Keratinocyte (primary cell): ENCODE measurements around the gene SLC17A9. TPM values are rescaled to one million over a fixed set of nuclear protein-coding genes. Genes with fewer than 3 reads are reported as not detected.

ENCODE experiments used
- DNase-seq: peaks from one replicate; pipeline ENCODE4 v3.0.0-alpha.2; 2011; ENCODE audit warnings: low read depth, missing footprints, low spot score
- FAIRE-seq: peaks from 2 replicates; lab custom pipeline; 2011; peaks lifted over from hg19 to GRCh38; lab: Jason Lieb, UNC
- H2AFZ ChIP-seq: 2 replicates; pipeline ENCODE4 v1.6.0; 2012; ENCODE audit warnings: low read length, control low read depth, inconsistent platforms; ENCODE audit not compliant: control insufficient read depth
- H3K27ac ChIP-seq: 2 replicates; pipeline ENCODE4 v1.5.1; 2011; ENCODE audit warnings: low read length; ENCODE audit not compliant: control insufficient read depth, insufficient read depth
- H3K27me3 ChIP-seq: 3 replicates; pipeline ENCODE4 v1.6.0; 2011; ENCODE audit warnings: low read length; ENCODE audit not compliant: control insufficient read depth, insufficient read depth; ENCODE audit errors: extremely low read depth
- H3K36me3 ChIP-seq, 2 experiments: 2 replicates in 1 of 2; 3 replicates in 1 of 2; pipeline ENCODE4 v1.5.1; 2011; ENCODE audit warnings: low read length in 2 of 2, mild to moderate bottlenecking in 1 of 2; ENCODE audit not compliant: control insufficient read depth in 2 of 2, insufficient read depth in 2 of 2; ENCODE audit errors: extremely low read depth in 1 of 2
- H3K4me1 ChIP-seq: 3 replicates; pipeline ENCODE4 v1.5.1; 2011; ENCODE audit warnings: low read length; ENCODE audit not compliant: control insufficient read depth, insufficient read depth; ENCODE audit errors: extremely low read depth
- H3K4me2 ChIP-seq: 3 replicates; pipeline ENCODE4 v1.6.0; 2011; ENCODE audit warnings: low read depth, low read length; ENCODE audit not compliant: control insufficient read depth, insufficient read depth; ENCODE audit errors: extremely low read depth
- H3K4me3 ChIP-seq, 3 experiments: fragments of 200-600 bp in 1 of 3; sonication (generic) in 1 of 3; 2 replicates in 2 of 3; 3 replicates in 1 of 3; pipeline ENCODE4 v1.5.1; 2011 to 2016; ENCODE audit warnings: low read length in 3 of 3, mild to moderate bottlenecking in 3 of 3, control low read depth in 2 of 3, inconsistent platforms in 1 of 3, low read depth in 1 of 3, mixed read lengths in 1 of 3, mixed run types in 1 of 3, moderate library complexity in 1 of 3; ENCODE audit not compliant: control insufficient read depth in 2 of 3, insufficient read depth in 2 of 3; ENCODE audit errors: extremely low read depth in 1 of 3
- H3K79me2 ChIP-seq: 2 replicates; pipeline ENCODE4 v1.6.0; 2012; ENCODE audit warnings: low read length; ENCODE audit not compliant: control insufficient read depth, insufficient read depth
- H3K9ac ChIP-seq: 3 replicates; pipeline ENCODE4 v1.6.0; 2011; ENCODE audit warnings: low read length; ENCODE audit not compliant: control insufficient read depth, insufficient read depth; ENCODE audit errors: extremely low read depth
- H3K9me1 ChIP-seq: 3 replicates; pipeline ENCODE4 v1.6.0; 2011; ENCODE audit warnings: low read length; ENCODE audit not compliant: control insufficient read depth, insufficient read depth; ENCODE audit errors: extremely low read depth
- H3K9me3 ChIP-seq: 2 replicates; pipeline ENCODE4 v1.5.1; 2012; ENCODE audit warnings: low read depth, low read length; ENCODE audit not compliant: control insufficient read depth
- H4K20me1 ChIP-seq: 3 replicates; pipeline ENCODE4 v1.6.0; 2011; ENCODE audit warnings: low read length; ENCODE audit not compliant: control insufficient read depth, insufficient read depth; ENCODE audit errors: extremely low read depth
- EZH2 ChIP-seq: IDR thresholded peaks from one replicate; pipeline ENCODE4 v1.6.1; 2012; ENCODE audit warnings: inconsistent platforms, mild to moderate bottlenecking, low read length, moderate library complexity
- dilution Hi-C: fragments of 300-500 bp; cut with MboI; formaldehyde crosslinking; loops from one replicate; pipeline ENCODE4 v1.7.0; 2020; ENCODE audit warnings: low sequenced_read_pairs; ENCODE audit not compliant: extremely low pct_ligation_motif_present
- polyA plus RNA-seq, 5 experiments: library from polyadenylated mRNA; depleted of rRNA in 3 of 5; stranded (reverse) in 3 of 5; stranded (forward) in 1 of 5; unstranded in 1 of 5; fragments of >200 nt; gene quantifications; 1 replicate in 1 of 5; 2 replicates in 3 of 5; 3 replicates in 1 of 5; pipeline versions ENCODE4 v1.2.1 to v1.2.3, GENCODE V29; 2011 to 2012; ENCODE audit warnings: missing spikeins in 2 of 5, low read depth in 1 of 5, low replicate concordance in 1 of 5
- TF ChIP-seq, protein P1 (sequence below), 3 experiments: IDR thresholded peaks in 1 of 3; conservative IDR thresholded peaks in 1 of 3; optimal IDR thresholded peaks in 1 of 3; 2 replicates in 2 of 3; 3 replicates in 1 of 3; pipeline versions ENCODE3 to v1.5.1; 2011; ENCODE audit warnings: low read length in 3 of 3, mild to moderate bottlenecking in 3 of 3, moderate library complexity in 2 of 3, control low read depth in 1 of 3, inconsistent platforms in 1 of 3; ENCODE audit not compliant: insufficient read depth in 2 of 3; ENCODE audit errors: extremely low read depth in 1 of 3

Gene SLC17A9
- polyA plus RNA-seq, 1 donor (not counting 4 experiments of a cell fraction or from before 2014, with no cell fraction given), result not detected

DNA sequence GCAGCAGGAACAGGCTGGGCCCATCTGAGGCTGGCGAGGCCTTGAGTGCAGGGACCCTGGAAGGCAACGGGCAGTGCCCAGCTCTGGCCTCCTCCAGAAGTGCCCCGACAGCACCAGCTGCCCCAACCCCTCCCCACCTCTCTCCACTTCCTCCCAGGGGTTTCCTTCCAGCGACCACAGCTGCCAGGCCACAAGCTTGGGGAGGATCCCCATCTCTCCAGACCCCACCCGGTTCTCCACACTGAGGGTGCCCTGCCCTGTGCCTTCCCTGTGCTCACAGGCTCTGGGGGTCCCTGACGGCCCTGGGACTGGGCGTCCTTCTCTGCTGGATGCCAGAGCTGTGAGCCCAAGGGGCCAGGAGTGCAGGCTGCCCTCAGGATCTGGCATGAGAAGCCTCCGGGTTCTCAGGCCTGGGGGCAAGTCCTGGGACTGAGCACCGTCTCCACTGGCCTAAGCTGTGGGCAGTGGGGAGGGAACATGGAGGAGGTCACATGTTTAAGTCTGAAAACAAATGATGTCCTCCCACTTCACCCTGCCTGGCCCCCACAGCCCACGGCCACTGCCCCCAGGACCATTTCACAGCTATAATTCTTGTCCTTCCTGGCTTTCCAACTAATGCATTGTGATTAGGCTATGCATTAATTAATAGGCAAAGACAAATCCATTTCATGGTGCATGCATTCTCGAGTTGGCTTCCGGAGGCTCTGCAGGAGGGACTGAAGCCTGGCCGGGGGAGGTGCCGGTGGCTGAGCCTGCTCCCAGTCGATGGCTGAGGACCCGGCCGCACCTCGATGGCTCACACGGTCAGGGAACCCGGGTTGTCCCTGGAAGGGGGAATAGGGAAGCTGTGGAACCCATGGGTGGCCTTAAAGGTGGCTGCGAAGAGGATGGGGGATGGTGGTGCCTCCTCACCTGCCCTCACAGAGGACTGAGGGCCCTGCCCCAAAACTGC lies 29.9 kb downstream of the SLC17A9 start:
- dilution Hi-C loops, result no loop called here
- Histone ChIP-seq H3K4me3 (no peak overlapping the region), H3K27ac (no peak overlapping the region), H3K27me3 (peaks cover 59% of the 10 kb centered on the region), H3K79me2 (no peaks in the 10 kb centered on the region), H3K4me2 (no peak overlapping the region), H3K4me1 (no peaks in the 10 kb centered on the region), H3K9ac (no peak overlapping the region), H3K36me3 (no peaks in the 10 kb centered on the region), H3K9me1 (no peaks in the 10 kb centered on the region), H2AFZ (no peak overlapping the region), H4K20me1 (peaks cover 4% of the 10 kb centered on the region), H3K9me3 (no peaks in the 10 kb centered on the region)
- FAIRE-seq (no peak), DNase-seq (no peak)
- TF ChIP-seq, protein P1, sequence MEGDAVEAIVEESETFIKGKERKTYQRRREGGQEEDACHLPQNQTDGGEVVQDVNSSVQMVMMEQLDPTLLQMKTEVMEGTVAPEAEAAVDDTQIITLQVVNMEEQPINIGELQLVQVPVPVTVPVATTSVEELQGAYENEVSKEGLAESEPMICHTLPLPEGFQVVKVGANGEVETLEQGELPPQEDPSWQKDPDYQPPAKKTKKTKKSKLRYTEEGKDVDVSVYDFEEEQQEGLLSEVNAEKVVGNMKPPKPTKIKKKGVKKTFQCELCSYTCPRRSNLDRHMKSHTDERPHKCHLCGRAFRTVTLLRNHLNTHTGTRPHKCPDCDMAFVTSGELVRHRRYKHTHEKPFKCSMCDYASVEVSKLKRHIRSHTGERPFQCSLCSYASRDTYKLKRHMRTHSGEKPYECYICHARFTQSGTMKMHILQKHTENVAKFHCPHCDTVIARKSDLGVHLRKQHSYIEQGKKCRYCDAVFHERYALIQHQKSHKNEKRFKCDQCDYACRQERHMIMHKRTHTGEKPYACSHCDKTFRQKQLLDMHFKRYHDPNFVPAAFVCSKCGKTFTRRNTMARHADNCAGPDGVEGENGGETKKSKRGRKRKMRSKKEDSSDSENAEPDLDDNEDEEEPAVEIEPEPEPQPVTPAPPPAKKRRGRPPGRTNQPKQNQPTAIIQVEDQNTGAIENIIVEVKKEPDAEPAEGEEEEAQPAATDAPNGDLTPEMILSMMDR (optimal IDR thresholded peaks at IDR 0.05 in 1 of 3, IDR thresholded peaks at IDR 0.05 in 1 of 3, conservative IDR thresholded peaks at IDR 0.05 in 1 of 3; ENCODE audit: extremely low read depth in 1 of 3, insufficient read depth in 2 of 3, low read length in 3 of 3), result no peak
- no peak for TF ChIP-seq EZH2

DNA sequence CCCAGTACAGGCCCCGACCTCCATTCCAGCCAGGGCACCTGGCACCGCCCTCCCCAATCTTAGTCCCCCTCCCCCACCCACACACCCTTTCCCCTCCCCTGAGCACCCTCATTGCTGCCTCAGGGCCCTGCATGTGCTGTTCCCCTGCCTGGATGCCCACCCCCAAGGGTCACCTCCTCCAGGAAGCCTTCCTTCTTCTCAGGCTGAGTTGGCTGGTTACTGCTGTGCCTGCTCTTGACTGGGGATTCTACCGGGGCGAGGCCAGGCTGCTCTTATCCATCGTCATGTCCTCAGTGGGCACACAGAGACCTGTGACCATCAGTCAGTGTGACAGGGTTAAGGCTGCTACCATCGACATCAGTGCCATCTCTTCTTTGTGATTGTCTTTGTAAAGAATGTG lies 30.7 kb downstream of the SLC17A9 start:
- no peaks in the 10 kb centered on the region for H3K9me3 ChIP-seq
- TF ChIP-seq, protein P1 (optimal IDR thresholded peaks at IDR 0.05 in 1 of 3, IDR thresholded peaks at IDR 0.05 in 1 of 3, conservative IDR thresholded peaks at IDR 0.05 in 1 of 3; ENCODE audit: extremely low read depth in 1 of 3, insufficient read depth in 2 of 3, low read length in 3 of 3), result no peak
- TF ChIP-seq EZH2, result no peak
- H3K9ac ChIP-seq, result no peak overlapping the region
- no peaks in the 10 kb centered on the region for H3K36me3 ChIP-seq
- H3K4me1 ChIP-seq, result no peaks in the 10 kb centered on the region
- no peaks in the 10 kb centered on the region for H3K79me2 ChIP-seq
- DNase-seq (no peak), FAIRE-seq (no peak)
- no peak overlapping the region for H3K27ac ChIP-seq
- no peak overlapping the region for H2AFZ ChIP-seq
- peaks cover 57% of the 10 kb centered on the region for H3K27me3 ChIP-seq
- no peaks in the 10 kb centered on the region for H4K20me1 ChIP-seq
- no peaks in the 10 kb centered on the region for H3K9me1 ChIP-seq
- H3K4me3 ChIP-seq, result no peak overlapping the region
- dilution Hi-C loops, result no loop called here
- H3K4me2 ChIP-seq, result no peak overlapping the region
